ENCODE results near the gene CTXN1. TPM values are rescaled to one million over a fixed set of nuclear protein-coding genes. Genes with fewer than 3 reads are reported as not detected.

CTXN1 gene
- total and polyA plus RNA-seq, 2 donors (not counting 1 experiment from before 2014, with no cell fraction given): not detected

DNA sequence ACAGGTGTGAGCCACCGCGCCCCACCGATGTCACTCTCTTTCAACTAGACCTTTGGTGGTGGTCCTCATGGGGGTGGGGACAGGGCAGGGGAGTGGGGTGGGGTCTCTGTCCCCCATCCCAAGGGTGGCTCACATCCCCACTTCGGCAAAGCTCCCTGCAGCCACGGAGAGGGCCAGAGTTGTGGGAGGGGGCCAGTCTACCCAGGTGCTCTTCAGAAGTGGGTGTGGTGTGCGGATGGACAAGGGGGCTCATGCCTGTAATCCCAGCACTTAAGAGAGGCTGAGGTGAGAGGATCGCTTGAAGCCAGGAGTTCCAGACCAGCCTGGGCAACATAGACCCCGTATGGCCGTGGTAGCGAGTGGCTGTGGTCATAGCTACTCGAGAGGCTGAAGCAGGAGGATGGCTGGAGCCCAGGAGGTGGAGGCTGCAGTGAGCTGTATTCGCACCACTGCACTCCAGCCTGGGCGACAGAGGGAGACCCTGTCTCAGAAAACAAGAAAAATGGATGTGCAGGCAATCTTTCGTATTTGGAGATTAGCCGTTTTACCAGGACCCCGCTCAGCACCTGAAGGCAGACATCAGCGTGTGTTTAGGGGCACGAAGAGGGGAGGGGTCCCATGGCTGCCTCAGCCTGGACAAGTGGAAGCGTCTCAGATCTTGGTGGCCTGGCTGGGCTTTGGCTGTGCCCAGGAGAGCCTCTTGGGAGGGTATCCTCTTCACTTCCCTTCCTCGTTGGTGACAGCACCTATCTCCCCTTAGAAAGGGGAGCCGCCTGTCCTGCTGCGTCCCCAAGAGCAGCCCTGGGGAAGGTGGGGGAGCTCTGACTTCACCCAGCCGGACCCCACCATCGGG is 10.5 kb downstream of the CTXN1 start:
- H3K4me3 ChIP-seq (ENCODE audit: control extremely low read depth in 1 of 5, extremely low read depth in 1 of 5, insufficient read depth in 1 of 5, low read depth in 2 of 5, low read length in 4 of 5): peak overlapping the region in 4 of 5 experiments; percentile 18 to 48 (median 30)
- peak overlapping the region; percentile 52 for H3K9ac ChIP-seq (ENCODE audit: low read length)
- peak overlapping the region; percentile 44 for H2AFZ ChIP-seq (ENCODE audit: insufficient read depth, low read depth, low read length, poor library complexity, severe bottlenecking)
- H3K27ac Mint-ChIP-seq: peak overlapping the region; percentile 67
- ChIA-PET POLR2A (interaction anchor here (0.5 to 1.7 kb wide), 2 partner anchors 12 to 263 kb away, joined by 3 to 6 read pairs; partner anchors contain the start of gene MAP2K7), CTCF (interaction anchor here (3.7 kb wide), 1 partner anchor 29 kb away, joined by 21 read pairs; the partner anchor contains the start of gene TIMM44)
- peaks cover 24% of the 10 kb centered on the region for H3K27me3 Mint-ChIP-seq
- DNase-seq: peak; percentile 42
- no peak for ATAC-seq (ENCODE audit: low read depth)
- intact Hi-C loops (cut with micrococcal nuclease): no loop called here
- H3K27ac ChIP-seq (ENCODE audit: low read length in 2 of 2): no peak overlapping the region
- no peaks in the 10 kb centered on the region for H3K9me3 Mint-ChIP-seq (ENCODE audit: insufficient read depth)
- peaks cover 44 to 47% of the 10 kb centered on the region in 2 donors for H3K4me1 ChIP-seq (ENCODE audit: control insufficient read depth in 2 of 2, insufficient read depth in 2 of 2, low read length in 2 of 2)
- peaks cover 55% of the 10 kb centered on the region for H4K20me1 ChIP-seq (ENCODE audit: control insufficient read depth, insufficient read depth, low read length, poor library complexity, severe bottlenecking)
- peaks cover 0 to 28% (median 0%) of the 10 kb centered on the region in 3 donors for H3K9me3 ChIP-seq (ENCODE audit: control extremely low read depth in 1 of 3, control insufficient read depth in 2 of 3, insufficient read depth in 1 of 3, low read length in 2 of 3)
- peak overlapping the region; percentile 68 for H3K4me3 Mint-ChIP-seq
- H3K4me1 Mint-ChIP-seq: peaks cover 29% of the 10 kb centered on the region
- peak overlapping the region; percentile 87 for H3K4me2 ChIP-seq (replicated peaks; ENCODE audit: low read depth, low read length, poor library complexity, severe bottlenecking)
- TF ChIP-seq, protein P1, sequence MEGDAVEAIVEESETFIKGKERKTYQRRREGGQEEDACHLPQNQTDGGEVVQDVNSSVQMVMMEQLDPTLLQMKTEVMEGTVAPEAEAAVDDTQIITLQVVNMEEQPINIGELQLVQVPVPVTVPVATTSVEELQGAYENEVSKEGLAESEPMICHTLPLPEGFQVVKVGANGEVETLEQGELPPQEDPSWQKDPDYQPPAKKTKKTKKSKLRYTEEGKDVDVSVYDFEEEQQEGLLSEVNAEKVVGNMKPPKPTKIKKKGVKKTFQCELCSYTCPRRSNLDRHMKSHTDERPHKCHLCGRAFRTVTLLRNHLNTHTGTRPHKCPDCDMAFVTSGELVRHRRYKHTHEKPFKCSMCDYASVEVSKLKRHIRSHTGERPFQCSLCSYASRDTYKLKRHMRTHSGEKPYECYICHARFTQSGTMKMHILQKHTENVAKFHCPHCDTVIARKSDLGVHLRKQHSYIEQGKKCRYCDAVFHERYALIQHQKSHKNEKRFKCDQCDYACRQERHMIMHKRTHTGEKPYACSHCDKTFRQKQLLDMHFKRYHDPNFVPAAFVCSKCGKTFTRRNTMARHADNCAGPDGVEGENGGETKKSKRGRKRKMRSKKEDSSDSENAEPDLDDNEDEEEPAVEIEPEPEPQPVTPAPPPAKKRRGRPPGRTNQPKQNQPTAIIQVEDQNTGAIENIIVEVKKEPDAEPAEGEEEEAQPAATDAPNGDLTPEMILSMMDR (IDR thresholded peaks at IDR 0.05): no peak
- peaks cover 3 to 18% of the 10 kb centered on the region in 2 experiments for H3K36me3 ChIP-seq (replicated peaks in 1 of 2; ENCODE audit: control extremely low read depth in 1 of 2, control insufficient read depth in 1 of 2, extremely low read depth in 1 of 2, insufficient read depth in 2 of 2, low read length in 1 of 2)
- 49% methylated on average over 20 of the region's 24 CpGs for WGBS (ENCODE audit: insufficient coverage)
- peaks cover 0 to 47% (median 25%) of the 10 kb centered on the region in 4 experiments for H3K27me3 ChIP-seq (replicated peaks in 1 of 4; ENCODE audit: control extremely low read depth in 1 of 4, control insufficient read depth in 3 of 4, insufficient read depth in 4 of 4, low read length in 3 of 4)
- peaks cover 3% of the 10 kb centered on the region for H3K79me2 ChIP-seq (ENCODE audit: control insufficient read depth, insufficient read depth, low read length)

DNA sequence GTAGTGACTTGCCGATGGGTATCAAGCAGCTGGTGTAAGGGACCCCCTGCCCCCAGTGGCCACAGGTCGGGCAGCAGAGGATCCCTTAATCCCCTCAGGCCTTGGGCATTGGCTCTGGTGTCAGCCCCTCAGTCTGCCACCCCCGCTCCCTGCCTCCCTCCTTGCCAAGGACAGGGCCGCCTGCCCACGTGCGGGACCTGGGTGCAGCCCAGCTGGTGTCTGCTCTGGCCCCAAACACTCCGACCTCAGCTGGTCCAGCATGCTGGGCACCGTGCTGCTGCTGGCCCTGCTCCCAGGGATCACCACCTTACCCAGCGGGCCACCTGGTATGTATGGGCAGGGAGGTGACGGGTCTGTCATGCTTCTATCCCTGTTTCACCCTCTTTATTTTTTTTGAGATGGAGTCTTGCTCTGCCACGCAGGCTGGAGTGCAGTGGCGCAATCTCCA is 11.3 kb downstream of the CTXN1 start, which contains the start of gene TGFBR3L:
TGFBR3L (plus strand) TSS at position 233 of the 448 bp plus-strand sequence.
- no peak within 1 kb of the TSS for H3K9ac ChIP-seq (ENCODE audit: low read length)
- peak within 1 kb of the TSS; percentile 68 for H3K4me3 Mint-ChIP-seq
- no peak within 1 kb of the TSS for H3K4me3 ChIP-seq (ENCODE audit: control extremely low read depth in 1 of 5, extremely low read depth in 1 of 5, insufficient read depth in 1 of 5, low read depth in 2 of 5, low read length in 4 of 5)
- H3K4me1 ChIP-seq (ENCODE audit: control insufficient read depth in 2 of 2, insufficient read depth in 2 of 2, low read length in 2 of 2): peaks cover 40 to 44% of the 10 kb centered on the region in 2 donors
- H3K36me3 ChIP-seq (replicated peaks in 1 of 2; ENCODE audit: control extremely low read depth in 1 of 2, control insufficient read depth in 1 of 2, extremely low read depth in 1 of 2, insufficient read depth in 2 of 2, low read length in 1 of 2): peaks cover 3 to 26% of the 10 kb centered on the region in 2 experiments
- H3K27me3 Mint-ChIP-seq: peaks cover 18% of the 10 kb centered on the region
- DNase-seq (no peak), ATAC-seq (ENCODE audit: low read depth) (no peak)
- no peak within 1 kb of the TSS for H2AFZ ChIP-seq (ENCODE audit: insufficient read depth, low read depth, low read length, poor library complexity, severe bottlenecking)
- POLR2A ChIA-PET: no interaction called here
- TF ChIP-seq, protein P1 (IDR thresholded peaks at IDR 0.05): no peak
- TF ChIP-seq EZH2 (IDR thresholded peaks at IDR 0.05; ENCODE audit: borderline replicate concordance, insufficient read depth, low read depth, low read length, poor library complexity, severe bottlenecking): no peak
- H3K9me3 Mint-ChIP-seq (ENCODE audit: insufficient read depth): no peaks in the 10 kb centered on the region
- peak within 1 kb of the TSS; percentile 67 for H3K27ac Mint-ChIP-seq
- H3K9me3 ChIP-seq (ENCODE audit: control extremely low read depth in 1 of 3, control insufficient read depth in 2 of 3, insufficient read depth in 1 of 3, low read length in 2 of 3): peaks cover 0 to 25% (median 0%) of the 10 kb centered on the region in 3 donors
- 87% methylated on average over 9 of the region's 12 CpGs for WGBS (ENCODE audit: insufficient coverage)
- H3K4me2 ChIP-seq (replicated peaks; ENCODE audit: low read depth, low read length, poor library complexity, severe bottlenecking): peak within 1 kb of the TSS; percentile 87
- H4K20me1 ChIP-seq (ENCODE audit: control insufficient read depth, insufficient read depth, low read length, poor library complexity, severe bottlenecking): peaks cover 64% of the 10 kb centered on the region
- CTCF ChIA-PET: interaction anchor here (3.7 kb wide), 1 partner anchor 30 kb away, joined by 21 read pairs; the partner anchor contains the start of gene TIMM44
- peaks cover 23% of the 10 kb centered on the region for H3K4me1 Mint-ChIP-seq
- intact Hi-C loops (cut with micrococcal nuclease): no loop called here
- peaks cover 3% of the 10 kb centered on the region for H3K79me2 ChIP-seq (ENCODE audit: control insufficient read depth, insufficient read depth, low read length)
- peaks cover 0 to 45% (median 24%) of the 10 kb centered on the region in 4 experiments for H3K27me3 ChIP-seq (replicated peaks in 1 of 4; ENCODE audit: control extremely low read depth in 1 of 4, control insufficient read depth in 3 of 4, insufficient read depth in 4 of 4, low read length in 3 of 4)
- no peak within 1 kb of the TSS for H3K27ac ChIP-seq (ENCODE audit: low read length in 2 of 2)
